Ascending aorta (tissue), 2 donors: ENCODE results near the gene MACO1. TPM values are rescaled to one million over a fixed set of nuclear protein-coding genes. Genes with fewer than 3 reads are reported as not detected.
A peak's percentile ranks its signal among the peaks of the same experiment; 100 is the strongest.
"Not testable (repeated sequence)": the region's sequence is repeated elsewhere in the genome, so short reads cannot be mapped to it uniquely, and the experiment has no call there.

Experiments used
- DNase-seq, 2 donors: peaks; one replicate each; pipeline ENCODE4 v3.0.0-alpha.2; 2019; ENCODE audit warnings: low spot score in 2 of 2
- H3K27ac ChIP-seq, 2 donors: fragments of 200-600 bp; sonication (generic); one replicate each; pipeline ENCODE4 v1.5.1; 2016 to 2017; ENCODE audit warnings: mild to moderate bottlenecking in 1 of 2
- H3K27me3 ChIP-seq: fragments of 200-600 bp; sonication (generic); one replicate; pipeline ENCODE4 v1.5.1; 2017
- H3K36me3 ChIP-seq, 2 donors: fragments of 200-600 bp; sonication (generic); one replicate each; pipeline ENCODE4 v1.5.1; 2016
- H3K4me1 ChIP-seq, 2 donors: fragments of 200-600 bp; sonication (generic); one replicate each; pipeline ENCODE4 v1.5.1; 2016 to 2017; ENCODE audit warnings: mild to moderate bottlenecking in 1 of 2
- H3K4me3 ChIP-seq, 2 donors: fragments of 200-600 bp; sonication (generic); one replicate each; pipeline ENCODE4 v1.5.1; 2016 to 2017; ENCODE audit warnings: mild to moderate bottlenecking in 1 of 2
- H3K9me3 ChIP-seq, 2 donors: fragments of 200-600 bp; sonication (generic); one replicate each; pipeline ENCODE4 v1.5.1; 2016
- intact Hi-C: fragments of 100-400 bp; cut with DNase I; formaldehyde crosslinking; loops from one replicate; pipeline ENCODE4 v1.15.1; 2023
- total RNA-seq: library from RNA; depleted of rRNA; stranded (reverse); fragments of >200 nt; gene quantifications from one replicate; pipeline ENCODE4 v1.1.0, GENCODE V29; 2016
- TF ChIP-seq, protein P1 (sequence below), 3 experiments: fragments of 200-600 bp in 2 of 3; fragments of 450-650 bp in 1 of 3; sonication (generic) in 2 of 3; IDR thresholded peaks; one replicate each; pipeline ENCODE4 v1.5.1; 2016 to 2019; ENCODE audit warnings: antibody characterized with exemption in 3 of 3, mild to moderate bottlenecking in 1 of 3, moderate library complexity in 1 of 3

Gene MACO1
- total RNA-seq, 1 donor from 2014 or later, result 49.2 TPM

DNA sequence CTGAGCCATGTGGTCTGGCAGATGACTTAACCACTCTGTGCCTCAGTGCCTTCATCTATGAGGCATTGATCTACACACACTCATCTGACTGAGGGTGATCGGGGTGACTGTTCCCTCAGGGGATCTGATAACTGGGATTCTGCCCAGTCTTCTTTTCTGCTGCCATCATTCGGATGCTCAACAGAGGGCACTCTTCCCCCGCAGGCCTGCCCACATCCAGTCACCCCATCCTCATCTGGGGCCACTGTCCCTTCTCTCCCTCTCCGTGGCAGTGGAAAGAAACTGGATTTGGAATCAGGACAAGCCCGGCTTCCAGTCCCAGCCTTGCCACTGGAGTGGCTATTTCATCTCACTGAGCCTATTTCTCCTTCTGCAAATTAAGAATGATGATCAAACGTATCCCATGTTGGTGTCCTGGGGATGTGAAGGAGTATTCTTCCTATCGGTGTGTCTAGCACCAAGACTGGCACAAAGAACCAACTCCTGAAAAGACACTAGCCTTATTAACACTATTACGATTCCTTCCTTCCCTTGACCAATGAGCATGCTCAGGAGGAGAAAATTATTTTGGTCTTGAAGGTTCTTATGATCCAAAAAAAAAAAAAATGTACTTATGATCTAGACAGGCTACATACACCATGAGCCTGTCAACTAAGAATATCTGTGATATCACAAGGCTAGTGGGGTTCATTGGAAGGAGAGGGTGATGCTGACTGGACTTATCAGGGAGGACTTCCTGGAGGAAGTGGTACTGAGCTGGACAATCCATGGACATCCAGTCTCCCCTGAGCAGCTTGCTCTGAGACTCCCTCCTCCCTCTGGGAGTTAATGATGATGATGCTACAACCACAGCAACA lies 27.5 kb upstream of the MACO1 start:
- H3K9me3 ChIP-seq, H3K27me3 ChIP-seq, H3K36me3 ChIP-seq, H3K4me3 ChIP-seq, DNase-seq, H3K27ac ChIP-seq, H3K4me1 ChIP-seq: not testable (repeated sequence)
- TF ChIP-seq, protein P1, sequence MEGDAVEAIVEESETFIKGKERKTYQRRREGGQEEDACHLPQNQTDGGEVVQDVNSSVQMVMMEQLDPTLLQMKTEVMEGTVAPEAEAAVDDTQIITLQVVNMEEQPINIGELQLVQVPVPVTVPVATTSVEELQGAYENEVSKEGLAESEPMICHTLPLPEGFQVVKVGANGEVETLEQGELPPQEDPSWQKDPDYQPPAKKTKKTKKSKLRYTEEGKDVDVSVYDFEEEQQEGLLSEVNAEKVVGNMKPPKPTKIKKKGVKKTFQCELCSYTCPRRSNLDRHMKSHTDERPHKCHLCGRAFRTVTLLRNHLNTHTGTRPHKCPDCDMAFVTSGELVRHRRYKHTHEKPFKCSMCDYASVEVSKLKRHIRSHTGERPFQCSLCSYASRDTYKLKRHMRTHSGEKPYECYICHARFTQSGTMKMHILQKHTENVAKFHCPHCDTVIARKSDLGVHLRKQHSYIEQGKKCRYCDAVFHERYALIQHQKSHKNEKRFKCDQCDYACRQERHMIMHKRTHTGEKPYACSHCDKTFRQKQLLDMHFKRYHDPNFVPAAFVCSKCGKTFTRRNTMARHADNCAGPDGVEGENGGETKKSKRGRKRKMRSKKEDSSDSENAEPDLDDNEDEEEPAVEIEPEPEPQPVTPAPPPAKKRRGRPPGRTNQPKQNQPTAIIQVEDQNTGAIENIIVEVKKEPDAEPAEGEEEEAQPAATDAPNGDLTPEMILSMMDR (IDR thresholded peaks at IDR 0.05), result peak in 1 of 3 experiments; percentile 44
- intact Hi-C loops, result loop anchor here (5.0 kb wide), 1 partner anchor 119 kb away; no protein-coding TSS in a partner anchor

DNA sequence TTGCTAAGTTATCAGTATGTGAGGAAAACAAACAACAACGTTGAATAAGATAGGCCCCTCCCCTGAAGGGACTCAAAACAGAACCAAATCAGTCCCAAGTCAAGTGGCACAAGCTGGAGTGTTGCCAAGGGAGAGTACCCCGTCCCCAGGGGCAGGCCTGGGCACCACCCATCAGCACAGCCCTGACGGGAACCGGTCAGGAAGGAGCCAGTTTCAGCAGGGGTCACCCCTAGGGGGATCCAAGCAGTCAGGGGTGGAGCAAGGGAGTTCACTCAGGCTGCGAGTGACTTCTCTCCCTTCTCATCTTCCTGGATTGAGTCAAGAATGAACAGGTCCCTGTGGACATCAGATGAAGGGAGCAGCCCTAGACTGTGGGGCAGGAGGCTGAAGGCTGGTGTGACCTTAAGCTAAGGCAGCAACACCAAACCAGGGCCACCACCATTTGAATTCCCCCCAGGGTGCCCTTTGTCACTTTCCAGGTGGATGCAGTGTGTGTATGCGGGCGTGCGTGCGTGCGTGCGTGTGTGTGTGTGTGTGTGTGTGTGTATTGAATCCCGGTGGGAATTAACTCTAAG lies 24.9 kb upstream of the MACO1 start:
- intact Hi-C loops, DNase-seq, H3K36me3 ChIP-seq, H3K27me3 ChIP-seq, H3K4me3 ChIP-seq, H3K27ac ChIP-seq, H3K9me3 ChIP-seq, H3K4me1 ChIP-seq: not testable (repeated sequence)

DNA sequence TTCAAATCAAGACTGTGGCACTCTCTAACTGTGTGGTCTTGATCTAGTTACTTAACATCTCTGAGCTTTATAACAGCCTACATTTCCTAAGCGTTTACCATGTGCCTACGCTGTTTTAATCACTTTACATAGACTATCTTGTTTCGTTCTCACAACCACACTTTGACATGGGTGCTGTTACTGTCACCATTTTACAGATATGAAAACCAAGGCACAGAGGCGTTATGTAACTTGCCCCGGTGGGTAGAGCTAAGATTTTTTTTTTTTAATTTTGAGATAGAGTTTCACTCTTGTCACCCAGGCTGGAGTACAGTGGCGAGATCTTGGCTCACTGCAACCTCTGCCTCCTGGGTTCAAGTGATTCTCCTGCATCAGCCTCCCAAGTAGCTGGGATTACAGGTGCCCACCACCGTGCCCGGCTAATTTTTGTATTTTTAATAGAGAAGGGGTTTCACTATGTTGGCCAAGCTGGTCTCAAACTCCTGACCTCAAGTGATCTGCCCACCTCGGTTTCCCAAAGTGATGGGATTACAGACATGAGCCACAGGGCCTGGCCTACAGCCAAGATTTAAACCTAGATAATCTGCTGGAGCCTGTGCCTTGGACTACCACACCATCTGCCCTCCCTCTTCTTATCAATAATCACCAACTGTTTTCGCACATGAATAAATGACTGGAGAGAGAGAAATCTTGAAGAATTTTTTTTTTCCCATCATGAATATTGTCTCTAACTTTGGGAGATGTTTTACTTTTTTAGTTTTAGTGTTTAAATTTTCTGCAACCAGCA lies 20.9 kb upstream of the MACO1 start:
- H3K4me1 ChIP-seq, H3K27me3 ChIP-seq, H3K36me3 ChIP-seq, H3K27ac ChIP-seq, H3K9me3 ChIP-seq, DNase-seq, H3K4me3 ChIP-seq: not testable (repeated sequence)
- intact Hi-C loops, result loop anchor here (5.0 kb wide), 1 partner anchor 123 kb away; no protein-coding TSS in a partner anchor

DNA sequence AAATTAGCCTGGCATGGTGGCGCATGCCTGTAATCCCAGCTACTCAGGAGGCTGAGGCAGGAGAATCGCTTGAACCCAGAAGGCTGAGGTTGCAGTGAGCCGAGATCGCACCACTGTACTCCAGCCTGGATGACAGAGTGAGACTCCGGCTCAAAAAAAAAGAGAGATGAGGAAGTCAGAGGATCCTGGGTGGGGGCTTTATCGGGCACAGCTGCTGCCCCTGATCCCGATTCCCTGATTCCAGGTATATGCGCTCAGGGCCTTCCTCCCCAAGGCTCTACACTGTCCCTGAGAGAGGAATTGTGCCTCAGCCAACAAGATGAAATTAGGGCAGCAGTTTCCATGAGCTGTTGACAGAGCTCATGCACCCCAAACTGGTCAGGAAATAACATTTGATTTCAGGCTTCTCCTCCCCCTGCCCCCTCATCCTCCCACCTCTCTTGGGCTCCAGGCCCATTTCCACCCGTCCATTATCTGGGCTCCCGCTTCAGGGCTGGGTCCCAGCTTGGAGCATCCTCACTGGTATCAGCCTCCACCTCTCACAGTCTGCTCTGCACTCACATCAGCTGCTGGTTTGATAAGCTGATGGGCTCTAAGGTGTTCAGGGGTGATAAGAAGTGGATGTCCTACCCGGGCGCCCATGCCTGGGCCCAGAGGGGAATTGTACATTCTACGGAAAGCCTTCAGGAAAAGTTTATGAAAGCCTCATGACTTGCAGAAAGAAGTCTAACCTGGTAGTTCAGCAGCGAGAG lies 17.6 kb upstream of the MACO1 start:
- not testable (repeated sequence) for DNase-seq, H3K9me3 ChIP-seq, H3K27ac ChIP-seq, H3K4me3 ChIP-seq, H3K27me3 ChIP-seq, H3K36me3 ChIP-seq, H3K4me1 ChIP-seq
- intact Hi-C loops, result loop anchor here (5.0 kb wide), 1 partner anchor 126 kb away; no protein-coding TSS in a partner anchor

DNA sequence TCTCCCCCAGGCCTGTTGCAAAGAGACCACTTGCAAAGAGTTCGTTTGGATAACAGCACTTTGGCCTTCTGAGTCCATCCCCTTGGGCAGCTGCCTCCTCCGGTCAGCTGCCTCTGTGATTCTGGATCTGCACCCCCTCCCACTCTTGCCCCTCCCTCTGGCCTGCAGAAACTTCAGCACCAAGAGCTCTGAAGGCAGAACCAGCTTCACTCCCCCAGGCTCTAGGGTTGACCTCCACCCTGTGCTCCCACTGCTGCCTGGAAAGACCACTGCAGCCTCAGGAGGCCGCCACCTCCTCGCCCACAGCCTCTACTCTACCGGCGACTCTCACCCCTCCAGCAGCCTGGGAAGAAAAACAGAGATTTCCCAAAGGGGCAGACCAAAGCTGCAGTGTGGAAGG lies 16.5 kb upstream of the MACO1 start:
- not testable (repeated sequence) for H3K4me1 ChIP-seq, H3K27ac ChIP-seq, H3K9me3 ChIP-seq, H3K36me3 ChIP-seq, H3K4me3 ChIP-seq, DNase-seq, H3K27me3 ChIP-seq
- intact Hi-C loops, result loop anchor here (5.0 kb wide), 1 partner anchor 127 kb away; no protein-coding TSS in a partner anchor

DNA sequence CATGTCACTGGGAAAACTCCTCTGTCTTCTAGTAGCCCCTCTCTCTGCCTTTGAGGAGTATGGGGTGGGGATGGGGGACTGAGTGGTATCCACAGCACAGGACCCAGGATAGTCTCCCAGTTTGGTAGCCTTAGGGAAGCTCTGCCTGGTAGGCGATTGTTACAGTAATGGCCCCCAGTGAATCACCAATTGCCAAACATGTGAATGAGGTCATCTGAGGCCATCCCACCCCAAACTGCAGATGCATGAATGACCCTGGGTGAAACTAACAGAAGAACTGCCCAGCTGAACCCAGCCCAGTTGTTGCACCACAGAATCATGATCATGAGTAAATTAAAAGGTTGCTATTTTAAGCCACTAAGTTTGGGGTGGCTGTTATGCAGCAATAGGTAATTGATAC lies 16.1 kb upstream of the MACO1 start:
- H3K27me3 ChIP-seq, H3K36me3 ChIP-seq, H3K4me1 ChIP-seq, H3K9me3 ChIP-seq, DNase-seq, H3K4me3 ChIP-seq, H3K27ac ChIP-seq: not testable (repeated sequence)
- intact Hi-C loops, result loop anchor here (5.0 kb wide), 1 partner anchor 127 kb away; no protein-coding TSS in a partner anchor

DNA sequence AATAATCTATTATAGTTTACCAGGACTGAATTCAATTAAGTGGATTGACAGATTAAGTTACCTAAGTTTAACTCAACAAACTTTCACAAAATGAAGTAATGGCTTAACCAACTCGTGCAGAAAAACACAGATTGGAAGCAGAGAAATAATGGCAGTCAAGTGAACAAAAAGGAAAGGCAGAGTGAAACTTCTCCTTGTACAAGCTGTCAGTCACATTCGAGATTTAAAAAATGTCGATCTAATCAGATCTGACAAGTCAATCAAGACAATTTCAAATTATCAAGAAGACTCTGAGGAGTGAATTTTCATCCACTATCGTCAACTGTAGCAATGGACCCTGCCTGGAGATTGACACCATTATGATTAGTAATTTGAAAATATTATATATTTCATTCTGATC lies 13.4 kb upstream of the MACO1 start:
- H3K36me3 ChIP-seq, H3K9me3 ChIP-seq, intact Hi-C loops, H3K27ac ChIP-seq, H3K4me3 ChIP-seq, DNase-seq, H3K27me3 ChIP-seq, H3K4me1 ChIP-seq: not testable (repeated sequence)

DNA sequence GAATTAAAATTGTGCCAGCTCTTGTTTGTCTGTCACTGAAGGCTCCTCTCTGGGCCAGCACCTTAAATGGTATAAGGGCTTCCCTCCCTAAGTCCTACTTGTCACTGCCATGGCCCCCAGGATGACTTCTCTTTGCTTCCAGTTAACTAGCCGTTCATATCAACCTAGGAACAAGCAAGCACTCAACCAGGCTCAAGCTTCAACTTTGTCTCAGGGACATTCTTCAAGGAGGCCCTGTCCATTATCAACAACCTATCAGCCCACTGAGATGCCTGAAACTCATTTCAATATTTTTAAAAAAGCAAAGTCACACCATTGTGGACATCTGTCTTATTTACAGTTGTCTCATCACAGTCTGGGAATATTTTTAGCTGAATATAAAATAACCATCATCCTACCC lies 11.4 kb upstream of the MACO1 start:
- H3K9me3 ChIP-seq, H3K4me3 ChIP-seq, H3K27ac ChIP-seq, H3K36me3 ChIP-seq, H3K4me1 ChIP-seq, H3K27me3 ChIP-seq, intact Hi-C loops, DNase-seq: not testable (repeated sequence)

DNA sequence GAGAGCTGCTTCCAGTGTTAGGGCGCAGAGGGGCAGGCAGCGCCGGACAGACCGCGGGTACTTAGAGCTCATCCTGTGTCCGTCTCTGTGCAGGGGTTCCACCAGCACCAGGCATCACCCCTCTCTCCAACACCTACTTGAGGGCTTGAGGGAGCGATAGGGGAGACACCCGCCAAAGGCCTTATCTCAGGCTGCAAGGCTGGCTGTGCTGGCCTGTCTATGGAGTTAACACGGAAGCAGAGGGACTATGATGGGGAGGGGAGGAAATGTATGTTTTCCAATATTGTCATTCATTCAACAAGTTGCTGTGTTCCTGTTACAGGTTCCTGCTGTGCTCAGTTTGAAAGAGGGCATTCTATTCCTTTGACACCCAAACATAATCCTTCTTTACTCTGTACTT lies 10.0 kb upstream of the MACO1 start, which contains the start of gene RHCE:
Gene RHCE (minus strand): TSS at position 111 of the 400 bp plus-strand sequence. CDS start 39 bp downstream, at position 72.
- H3K4me3 ChIP-seq, DNase-seq, H3K27ac ChIP-seq, H3K27me3 ChIP-seq, intact Hi-C loops, H3K4me1 ChIP-seq, H3K9me3 ChIP-seq, H3K36me3 ChIP-seq: not testable (repeated sequence)

DNA sequence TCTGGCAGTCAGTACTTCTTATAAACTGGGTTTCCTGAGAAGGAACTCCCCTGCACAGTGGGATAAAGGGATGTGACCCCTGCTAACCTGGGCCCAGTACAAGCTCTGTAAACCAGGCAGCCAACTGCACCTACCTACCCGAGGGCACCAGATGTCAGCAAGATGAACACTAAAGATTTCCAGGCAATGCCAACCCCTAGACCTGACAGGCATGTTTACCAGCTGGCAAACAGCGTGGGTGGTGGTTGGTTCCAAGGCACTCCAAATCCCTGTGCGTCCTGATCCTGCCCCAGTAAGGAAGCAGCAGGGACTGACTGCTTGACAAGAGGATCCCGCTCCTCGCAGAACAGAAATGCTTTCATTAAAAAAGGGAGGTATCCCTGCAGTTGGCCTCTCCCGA lies 7.5 kb upstream of the MACO1 start:
- H3K9me3 ChIP-seq, H3K27ac ChIP-seq, H3K4me3 ChIP-seq, intact Hi-C loops, H3K4me1 ChIP-seq, H3K27me3 ChIP-seq, H3K36me3 ChIP-seq, DNase-seq: not testable (repeated sequence)
